ENCODE results near the gene C19orf25.

DNA sequence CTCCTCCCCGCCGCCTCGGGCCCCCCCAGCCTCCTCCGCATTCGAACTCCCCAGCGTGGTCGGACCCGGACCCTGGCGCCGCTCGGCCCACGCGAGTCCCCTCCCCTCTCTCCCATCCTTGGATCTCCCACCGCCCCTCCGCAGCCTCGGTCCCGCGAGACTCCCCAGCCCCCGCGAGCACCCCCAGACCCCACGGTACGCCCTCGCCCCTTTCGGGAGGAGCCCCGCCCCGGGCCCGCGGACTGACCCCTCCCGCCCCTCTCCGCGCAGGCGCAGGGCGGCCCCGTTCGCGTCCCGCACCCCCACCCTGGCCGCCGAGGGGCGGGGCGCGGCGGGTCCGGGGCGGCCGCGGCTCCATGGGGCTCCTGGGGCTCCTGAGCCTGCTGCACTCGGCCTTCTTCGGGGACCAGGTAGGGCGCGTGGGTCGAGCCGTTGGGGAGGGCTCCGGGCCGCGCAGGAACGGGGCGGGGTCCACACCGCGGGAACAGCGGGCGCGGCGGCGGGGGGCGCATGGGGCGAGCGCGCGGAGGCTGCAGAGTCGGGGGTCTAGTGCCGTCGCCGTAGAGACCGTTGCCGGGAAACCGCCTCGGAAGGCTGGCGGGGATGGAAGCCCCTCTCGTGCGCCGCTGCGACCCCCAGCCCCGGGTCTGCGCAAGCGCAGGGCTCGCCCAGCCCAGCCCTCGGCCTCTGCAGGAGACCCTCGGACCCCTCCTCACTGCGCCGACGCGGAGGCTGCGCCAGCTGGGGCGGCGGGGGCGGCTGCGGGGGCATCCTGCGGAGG is 32.9 kb downstream of the C19orf25 start:
- TF ChIP-seq, protein P1, sequence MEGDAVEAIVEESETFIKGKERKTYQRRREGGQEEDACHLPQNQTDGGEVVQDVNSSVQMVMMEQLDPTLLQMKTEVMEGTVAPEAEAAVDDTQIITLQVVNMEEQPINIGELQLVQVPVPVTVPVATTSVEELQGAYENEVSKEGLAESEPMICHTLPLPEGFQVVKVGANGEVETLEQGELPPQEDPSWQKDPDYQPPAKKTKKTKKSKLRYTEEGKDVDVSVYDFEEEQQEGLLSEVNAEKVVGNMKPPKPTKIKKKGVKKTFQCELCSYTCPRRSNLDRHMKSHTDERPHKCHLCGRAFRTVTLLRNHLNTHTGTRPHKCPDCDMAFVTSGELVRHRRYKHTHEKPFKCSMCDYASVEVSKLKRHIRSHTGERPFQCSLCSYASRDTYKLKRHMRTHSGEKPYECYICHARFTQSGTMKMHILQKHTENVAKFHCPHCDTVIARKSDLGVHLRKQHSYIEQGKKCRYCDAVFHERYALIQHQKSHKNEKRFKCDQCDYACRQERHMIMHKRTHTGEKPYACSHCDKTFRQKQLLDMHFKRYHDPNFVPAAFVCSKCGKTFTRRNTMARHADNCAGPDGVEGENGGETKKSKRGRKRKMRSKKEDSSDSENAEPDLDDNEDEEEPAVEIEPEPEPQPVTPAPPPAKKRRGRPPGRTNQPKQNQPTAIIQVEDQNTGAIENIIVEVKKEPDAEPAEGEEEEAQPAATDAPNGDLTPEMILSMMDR (conservative IDR thresholded peaks at IDR 0.05), result no peak
- TF ChIP-seq ZFX (IDR thresholded peaks at IDR 0.05), result no peak
